A673 (cell line): Measurements from ENCODE around the gene FAM118B.

Experiments used
- CTCF ChIP-seq: fragments of 300-800, 200-600 bp; sonication (generic); conservative IDR thresholded peaks from 2 replicates; pipeline ENCODE4 v1.5.1; 2017; ENCODE audit warnings: low read depth, mild to moderate bottlenecking, antibody characterized with exemption, low read length, moderate library complexity, mixed read lengths
- EZH2 ChIP-seq: fragments of 200-600 bp; sonication (generic); IDR thresholded peaks from 2 replicates; pipeline ENCODE4 v1.6.1; 2017; ENCODE audit warnings: borderline replicate concordance, low read depth, mild to moderate bottlenecking, mixed read lengths, antibody characterized with exemption, low read length; ENCODE audit not compliant: poor library complexity, severe bottlenecking

DNA sequence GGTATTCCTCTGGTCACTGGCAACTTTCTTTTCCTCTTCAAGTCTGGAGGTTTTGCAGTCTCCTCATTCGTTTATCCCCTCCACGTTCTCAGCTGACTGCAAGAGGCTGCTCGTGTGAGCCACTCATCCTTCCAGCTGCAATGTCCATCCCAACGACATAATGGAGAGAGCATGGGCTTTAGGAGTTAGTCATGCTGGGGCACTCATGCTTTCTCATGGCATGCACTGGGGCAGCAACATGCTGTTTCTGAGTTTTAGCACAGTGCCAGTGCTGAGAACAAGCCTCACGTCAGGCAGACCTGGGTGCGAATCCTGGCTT is 99.4 kb downstream of the FAM118B start:
- no peak for TF ChIP-seq CTCF
- TF ChIP-seq EZH2: no peak
